NCI-H524 (cell line): ENCODE data around the gene CDT1.
"Not testable (repeated sequence)": the region's sequence is repeated elsewhere in the genome, so short reads cannot be mapped to it uniquely, and the experiment has no call there.

Experiments
- DNase-seq, 2 experiments: peaks; one replicate each; lab custom pipeline; 2025; lab: John Stamatoyannopoulos, UW

Gene CDT1

GRCh38 chr16:88817785-88818574, 14.4 kb downstream of the CDT1 start:
- no peak for DNase-seq

GRCh38 chr16:88818575-88818874, 14.9 kb downstream of the CDT1 start:
- DNase-seq: no peak

GRCh38 chr16:88819126-88819525, 15.5 kb downstream of the CDT1 start:
- no peak for DNase-seq

- DNase-seq: no peak
Measured at GRCh38 chr16:88820385-88821025, 16.9 kb downstream of the CDT1 start.

- DNase-seq: no peak
Measured at GRCh38 chr16:88821168-88821850, 17.7 kb downstream of the CDT1 start.

- DNase-seq: no peak
Measured at GRCh38 chr16:88822281-88823040, 18.9 kb downstream of the CDT1 start.

GRCh38 chr16:88823646-88824045, 20.1 kb downstream of the CDT1 start:
- not testable (repeated sequence) for DNase-seq

GRCh38 chr16:88824256-88825077, 20.9 kb downstream of the CDT1 start:
- DNase-seq: no peak

GRCh38 chr16:88825146-88825545, 21.6 kb downstream of the CDT1 start:
- DNase-seq: no peak

GRCh38 chr16:88826070-88826840, 22.7 kb downstream of the CDT1 start:
- DNase-seq: no peak

- no peak for DNase-seq
Measured at GRCh38 chr16:88827727-88828126, 24.1 kb downstream of the CDT1 start.

- no peak for DNase-seq
Measured at GRCh38 chr16:88828711-88829110, 25.1 kb downstream of the CDT1 start.

- no peak for DNase-seq
Measured at GRCh38 chr16:88830258-88830657, 26.7 kb downstream of the CDT1 start.

GRCh38 chr16:88830783-88831182, 27.2 kb downstream of the CDT1 start:
- DNase-seq: no peak

GRCh38 chr16:88831838-88832237, 28.2 kb downstream of the CDT1 start:
- DNase-seq: no peak

GRCh38 chr16:88833086-88833485, 29.5 kb downstream of the CDT1 start:
- no peak for DNase-seq

GRCh38 chr16:88834670-88835069, 31.1 kb downstream of the CDT1 start:
- no peak for DNase-seq

GRCh38 chr16:88835383-88835782, 31.8 kb downstream of the CDT1 start:
- DNase-seq: no peak

- DNase-seq: no peak
Measured at GRCh38 chr16:88835818-88836217, 32.2 kb downstream of the CDT1 start.

- no peak for DNase-seq
Measured at GRCh38 chr16:88836791-88837190, 33.2 kb downstream of the CDT1 start.

- DNase-seq: no peak
Measured at GRCh38 chr16:88837806-88838205, 34.2 kb downstream of the CDT1 start.
